HEK293 (cell line): ENCODE measurements around the gene THSD7A.

Experiments
- CTCF ChIA-PET: fragments of 350-600 bp; formaldehyde crosslinking; extraction: SDS; loops from one replicate; lab custom pipeline; 2021; ENCODE audit warnings: antibody characterized with exemption; lab: Yijun Ruan, JAX
- POLR2A ChIA-PET: fragments of 300-600 bp; formaldehyde crosslinking; extraction: SDS; loops from one replicate; lab custom pipeline; 2020; ENCODE audit warnings: antibody characterized with exemption, inconsistent platforms; lab: Yijun Ruan, JAX
- H3K27ac ChIP-seq: fragments of 200-500 bp; sonication (Bioruptor generic); 2 replicates; pipeline ENCODE4 v1.5.1; 2014; ENCODE audit warnings: low read depth, low read length, control low read depth, inconsistent platforms; ENCODE audit errors: extremely low read depth
- H3K36me3 ChIP-seq, 2 experiments: fragments of 200-500 bp in 1 of 2; sonication (Bioruptor generic) in 1 of 2; 1 replicate in 1 of 2; 2 replicates in 1 of 2; pipeline ENCODE4 v1.5.1; 2014 to 2017; ENCODE audit warnings: inconsistent platforms in 2 of 2, low read length in 2 of 2; ENCODE audit not compliant: control insufficient read depth in 2 of 2, insufficient read depth in 1 of 2
- H3K4me1 ChIP-seq: fragments of 200-500 bp; sonication (Bioruptor generic); 2 replicates; pipeline ENCODE4 v1.5.1; 2014; ENCODE audit warnings: mild to moderate bottlenecking, low read length, inconsistent platforms; ENCODE audit not compliant: control insufficient read depth, insufficient read depth
- H3K4me3 ChIP-seq: 2 replicates; pipeline ENCODE4 v1.5.1; 2011; ENCODE audit warnings: low read depth, mild to moderate bottlenecking, control low read depth, low read length, moderate library complexity
- H3K9me3 ChIP-seq: fragments of 200-500 bp; sonication (Bioruptor generic); 2 replicates; pipeline ENCODE4 v1.5.1; 2014; ENCODE audit warnings: low read depth, low read length, inconsistent platforms; ENCODE audit not compliant: control insufficient read depth, insufficient read depth
- FEZF1 ChIP-seq: fragments of 450-650 bp; formaldehyde crosslinking; IDR thresholded peaks from 2 replicates; pipeline ENCODE4 v1.5.1; 2016; ENCODE audit warnings: missing biosample characterization, missing genetic modification characterization
- KLF9 ChIP-seq: fragments of 450-650 bp; formaldehyde crosslinking; IDR thresholded peaks from 2 replicates; pipeline ENCODE4 v1.5.1; 2016; ENCODE audit warnings: missing biosample characterization, missing genetic modification characterization, low read depth
- SALL2 ChIP-seq: fragments of 450-650 bp; formaldehyde crosslinking; IDR thresholded peaks from 2 replicates; pipeline ENCODE4 v1.5.0; 2017; ENCODE audit warnings: missing biosample characterization, mild to moderate bottlenecking, missing genetic modification characterization, borderline replicate concordance
- SETDB1 ChIP-seq: IDR thresholded peaks from one replicate; pipeline ENCODE4 v1.6.1; 2017; ENCODE audit warnings: mild to moderate bottlenecking, low read length, moderate library complexity, mixed read lengths; ENCODE audit not compliant: insufficient read length
- ZNF114 ChIP-seq: fragments of 450-650 bp; formaldehyde crosslinking; IDR thresholded peaks from 2 replicates; pipeline ENCODE4 v1.5.0; 2017; ENCODE audit warnings: missing biosample characterization, missing genetic modification characterization
- ZNF155 ChIP-seq: fragments of 450-650 bp; formaldehyde crosslinking; IDR thresholded peaks from 2 replicates; pipeline ENCODE4 v1.5.1; 2016; ENCODE audit warnings: missing biosample characterization, missing genetic modification characterization
- ZNF2 ChIP-seq: fragments of 450-650 bp; formaldehyde crosslinking; IDR thresholded peaks from 2 replicates; pipeline ENCODE4 v1.5.1; 2016; ENCODE audit warnings: missing biosample characterization, missing genetic modification characterization
- ZNF394 ChIP-seq: fragments of 450-650 bp; formaldehyde crosslinking; IDR thresholded peaks from 2 replicates; pipeline ENCODE4 v1.5.1; 2016; ENCODE audit warnings: missing biosample characterization, missing genetic modification characterization, mild to moderate bottlenecking, moderate library complexity, borderline replicate concordance
- ZNF416 ChIP-seq: fragments of 450-650 bp; formaldehyde crosslinking; IDR thresholded peaks from 2 replicates; pipeline ENCODE4 v1.5.1; 2016; ENCODE audit warnings: missing biosample characterization, missing genetic modification characterization
- ZNF423 ChIP-seq: fragments of 450-650 bp; formaldehyde crosslinking; IDR thresholded peaks from 2 replicates; pipeline ENCODE4 v1.5.1; 2016; ENCODE audit warnings: missing biosample characterization, missing genetic modification characterization
- ZNF514 ChIP-seq: fragments of 450-650 bp; formaldehyde crosslinking; IDR thresholded peaks from 2 replicates; pipeline ENCODE4 v1.5.1; 2016; ENCODE audit warnings: missing biosample characterization, missing genetic modification characterization
- ZNF560 ChIP-seq: fragments of 450-650 bp; formaldehyde crosslinking; IDR thresholded peaks from 2 replicates; pipeline ENCODE4 v1.5.1; 2017; ENCODE audit warnings: missing biosample characterization, missing genetic modification characterization, borderline replicate concordance
- ZNF571 ChIP-seq: fragments of 450-650 bp; formaldehyde crosslinking; IDR thresholded peaks from 2 replicates; pipeline ENCODE4 v1.5.0; 2017; ENCODE audit warnings: missing biosample characterization, missing genetic modification characterization
- ZNF624 ChIP-seq: fragments of 450-650 bp; formaldehyde crosslinking; IDR thresholded peaks from 2 replicates; pipeline ENCODE4 v1.5.1; 2017; ENCODE audit warnings: missing biosample characterization, missing genetic modification characterization
- ZNF747 ChIP-seq: fragments of 450-650 bp; formaldehyde crosslinking; IDR thresholded peaks from 2 replicates; pipeline ENCODE4 v1.5.1; 2016; ENCODE audit warnings: missing biosample characterization, missing genetic modification characterization
- ZNF776 ChIP-seq: fragments of 450-650 bp; formaldehyde crosslinking; IDR thresholded peaks from 2 replicates; pipeline ENCODE4 v1.5.0; 2017; ENCODE audit warnings: missing biosample characterization, missing genetic modification characterization, borderline replicate concordance
- TF ChIP-seq, protein P1 (sequence below): fragments of 450-650 bp; formaldehyde crosslinking; IDR thresholded peaks from 2 replicates; pipeline ENCODE4 v1.5.1; 2016; ENCODE audit warnings: missing biosample characterization, missing genetic modification characterization
- TF ChIP-seq, protein P2 (sequence below): fragments of 450-650 bp; formaldehyde crosslinking; IDR thresholded peaks from 2 replicates; pipeline ENCODE4 v1.5.1; 2016; ENCODE audit warnings: missing biosample characterization, missing genetic modification characterization
- TF ChIP-seq, protein P3 (sequence below): fragments of 450-650 bp; formaldehyde crosslinking; IDR thresholded peaks from 2 replicates; pipeline ENCODE4 v1.5.1; 2017; ENCODE audit warnings: missing biosample characterization, missing genetic modification characterization
- TF ChIP-seq, protein P4 (sequence below): fragments of 450-650 bp; formaldehyde crosslinking; optimal IDR thresholded peaks from 2 replicates; pipeline ENCODE3; 2016; ENCODE audit warnings: missing biosample characterization, mild to moderate bottlenecking, missing genetic modification characterization
- TF ChIP-seq, protein P5 (sequence below): fragments of 450-650 bp; formaldehyde crosslinking; IDR thresholded peaks from 2 replicates; pipeline ENCODE4 v1.5.1; 2017; ENCODE audit warnings: missing biosample characterization, missing genetic modification characterization
- TF ChIP-seq, protein P6 (sequence below): fragments of 450-650 bp; formaldehyde crosslinking; IDR thresholded peaks from 2 replicates; pipeline ENCODE4 v1.5.1; 2016; ENCODE audit warnings: missing biosample characterization, missing genetic modification characterization

Gene THSD7A

DNA sequence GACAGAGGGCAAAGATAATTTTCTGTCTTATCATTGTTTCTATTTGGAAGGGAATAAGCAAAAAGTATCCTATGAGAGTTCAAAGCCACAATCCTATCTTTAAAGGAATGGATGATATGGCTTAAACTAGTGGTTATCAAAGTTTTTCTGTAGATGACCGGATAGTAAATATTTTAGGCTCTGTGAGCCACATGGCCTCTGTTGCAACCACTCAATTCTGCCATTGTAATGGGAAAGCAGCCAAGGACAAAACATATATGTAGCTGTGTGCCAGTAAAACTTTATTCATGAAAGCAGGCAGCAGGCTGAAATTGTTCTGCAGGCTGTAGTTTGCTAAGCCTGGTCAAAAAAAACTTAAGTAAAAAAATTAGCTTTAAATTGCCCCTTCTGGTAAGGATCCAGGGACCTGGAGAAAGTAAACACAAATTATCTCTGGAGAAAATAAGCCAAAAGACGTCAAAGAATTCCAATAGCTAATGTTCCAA lies 73.3 kb downstream of the THSD7A start:
- CTCF ChIA-PET, result interaction anchor here (0.7 kb wide), 1 partner anchor 980 kb away, joined by 5 read pairs; no protein-coding TSS in a partner anchor
- no peak overlapping the region for H3K27ac ChIP-seq
- no peaks in the 10 kb centered on the region for H3K9me3 ChIP-seq
- POLR2A ChIA-PET, result no interaction called here
- 0 out of 2 replicates have a peak, but pooled peaks have one; percentile 14 for TF ChIP-seq FEZF1
- no peak for TF ChIP-seq KLF9
- TF ChIP-seq, all 188 proteins: peak for 1
- no peak overlapping the region for H3K4me3 ChIP-seq
- H3K36me3 ChIP-seq, result no peaks in the 10 kb centered on the region
- H3K4me1 ChIP-seq, result peaks cover 7% of the 10 kb centered on the region

DNA sequence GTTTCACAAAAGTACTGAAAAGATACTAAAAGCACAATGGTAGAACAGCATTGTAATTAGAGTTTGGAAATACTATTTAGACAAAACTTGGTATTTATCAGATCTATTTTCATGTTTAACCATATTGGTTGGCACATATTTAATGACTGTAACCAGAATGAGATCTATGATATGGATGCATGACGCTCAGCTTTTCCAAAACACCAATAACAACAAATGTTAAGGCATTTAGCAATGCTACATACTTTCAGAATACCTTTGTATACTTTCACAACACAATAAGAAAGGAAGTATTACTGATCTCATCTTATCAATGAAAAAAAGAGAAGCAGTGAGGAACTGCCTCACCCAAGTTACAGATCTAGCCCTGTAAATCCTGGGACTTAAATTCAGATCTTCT lies 74.8 kb downstream of the THSD7A start:
- ChIA-PET CTCF (no interaction called here), POLR2A (no interaction called here)
- Histone ChIP-seq H3K4me3 (no peak overlapping the region), H3K27ac (no peak overlapping the region), H3K36me3 (no peaks in the 10 kb centered on the region), H3K4me1 (peaks cover 7% of the 10 kb centered on the region), H3K9me3 (no peaks in the 10 kb centered on the region)
- TF ChIP-seq, protein P1, sequence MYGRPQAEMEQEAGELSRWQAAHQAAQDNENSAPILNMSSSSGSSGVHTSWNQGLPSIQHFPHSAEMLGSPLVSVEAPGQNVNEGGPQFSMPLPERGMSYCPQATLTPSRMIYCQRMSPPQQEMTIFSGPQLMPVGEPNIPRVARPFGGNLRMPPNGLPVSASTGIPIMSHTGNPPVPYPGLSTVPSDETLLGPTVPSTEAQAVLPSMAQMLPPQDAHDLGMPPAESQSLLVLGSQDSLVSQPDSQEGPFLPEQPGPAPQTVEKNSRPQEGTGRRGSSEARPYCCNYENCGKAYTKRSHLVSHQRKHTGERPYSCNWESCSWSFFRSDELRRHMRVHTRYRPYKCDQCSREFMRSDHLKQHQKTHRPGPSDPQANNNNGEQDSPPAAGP (tag by site-specific recombination), result no peak
- TF ChIP-seq ZNF416 (tag by site-specific recombination) (no peak), ZNF394 (tag by site-specific recombination) (no peak), ZNF560 (tag by site-specific recombination) (no peak), ZNF514 (tag by site-specific recombination) (no peak), SALL2 (tag by site-specific recombination) (no peak), ZNF114 (no peak), ZNF423 (tag by site-specific recombination) (no peak), ZNF747 (tag by site-specific recombination) (no peak), ZNF2 (tag by site-specific recombination) (no peak), ZNF155 (tag by site-specific recombination) (no peak)
- TF ChIP-seq, protein P2, sequence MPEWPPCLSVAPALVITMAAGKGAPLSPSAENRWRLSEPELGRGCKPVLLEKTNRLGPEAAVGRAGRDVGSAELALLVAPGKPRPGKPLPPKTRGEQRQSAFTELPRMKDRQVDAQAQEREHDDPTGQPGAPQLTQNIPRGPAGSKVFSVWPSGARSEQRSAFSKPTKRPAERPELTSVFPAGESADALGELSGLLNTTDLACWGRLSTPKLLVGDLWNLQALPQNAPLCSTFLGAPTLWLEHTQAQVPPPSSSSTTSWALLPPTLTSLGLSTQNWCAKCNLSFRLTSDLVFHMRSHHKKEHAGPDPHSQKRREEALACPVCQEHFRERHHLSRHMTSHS, result no peak
- TF ChIP-seq, protein P3, sequence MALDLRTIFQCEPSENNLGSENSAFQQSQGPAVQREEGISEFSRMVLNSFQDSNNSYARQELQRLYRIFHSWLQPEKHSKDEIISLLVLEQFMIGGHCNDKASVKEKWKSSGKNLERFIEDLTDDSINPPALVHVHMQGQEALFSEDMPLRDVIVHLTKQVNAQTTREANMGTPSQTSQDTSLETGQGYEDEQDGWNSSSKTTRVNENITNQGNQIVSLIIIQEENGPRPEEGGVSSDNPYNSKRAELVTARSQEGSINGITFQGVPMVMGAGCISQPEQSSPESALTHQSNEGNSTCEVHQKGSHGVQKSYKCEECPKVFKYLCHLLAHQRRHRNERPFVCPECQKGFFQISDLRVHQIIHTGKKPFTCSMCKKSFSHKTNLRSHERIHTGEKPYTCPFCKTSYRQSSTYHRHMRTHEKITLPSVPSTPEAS (tag by site-specific recombination), result no peak
- TF ChIP-seq, protein P4, sequence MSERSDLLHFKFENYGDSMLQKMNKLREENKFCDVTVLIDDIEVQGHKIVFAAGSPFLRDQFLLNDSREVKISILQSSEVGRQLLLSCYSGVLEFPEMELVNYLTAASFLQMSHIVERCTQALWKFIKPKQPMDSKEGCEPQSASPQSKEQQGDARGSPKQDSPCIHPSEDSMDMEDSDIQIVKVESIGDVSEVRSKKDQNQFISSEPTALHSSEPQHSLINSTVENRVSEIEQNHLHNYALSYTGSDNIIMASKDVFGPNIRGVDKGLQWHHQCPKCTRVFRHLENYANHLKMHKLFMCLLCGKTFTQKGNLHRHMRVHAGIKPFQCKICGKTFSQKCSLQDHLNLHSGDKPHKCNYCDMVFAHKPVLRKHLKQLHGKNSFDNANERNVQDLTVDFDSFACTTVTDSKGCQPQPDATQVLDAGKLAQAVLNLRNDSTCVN (tag by site-specific recombination), result no peak

DNA sequence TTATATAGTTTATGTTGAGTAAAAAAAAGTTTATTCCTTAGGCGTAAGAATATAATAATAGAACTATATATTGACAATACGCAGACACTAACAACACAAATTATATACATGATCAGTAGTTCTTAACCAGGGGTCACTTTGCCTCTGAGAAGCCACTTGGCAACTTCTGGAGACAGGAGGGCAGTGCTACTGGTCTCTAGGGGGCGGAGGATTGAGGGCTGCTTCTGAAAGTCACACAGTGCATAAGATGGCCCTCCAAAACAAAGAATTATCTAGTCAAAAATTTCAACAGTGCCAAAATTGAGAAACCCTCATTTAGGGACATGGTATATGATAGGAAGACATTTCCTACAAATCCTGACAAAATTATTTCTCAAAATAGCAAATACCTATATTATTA lies 77.1 kb downstream of the THSD7A start:
- Histone ChIP-seq H3K4me3 (no peak overlapping the region), H3K4me1 (peaks cover 7% of the 10 kb centered on the region), H3K9me3 (no peaks in the 10 kb centered on the region), H3K36me3 (no peaks in the 10 kb centered on the region), H3K27ac (no peak overlapping the region)
- CTCF ChIA-PET, result no interaction called here
- TF ChIP-seq, protein P1 (tag by site-specific recombination), result no peak
- no peak for TF ChIP-seq ZNF571 (tag by site-specific recombination)
- TF ChIP-seq, protein P5, sequence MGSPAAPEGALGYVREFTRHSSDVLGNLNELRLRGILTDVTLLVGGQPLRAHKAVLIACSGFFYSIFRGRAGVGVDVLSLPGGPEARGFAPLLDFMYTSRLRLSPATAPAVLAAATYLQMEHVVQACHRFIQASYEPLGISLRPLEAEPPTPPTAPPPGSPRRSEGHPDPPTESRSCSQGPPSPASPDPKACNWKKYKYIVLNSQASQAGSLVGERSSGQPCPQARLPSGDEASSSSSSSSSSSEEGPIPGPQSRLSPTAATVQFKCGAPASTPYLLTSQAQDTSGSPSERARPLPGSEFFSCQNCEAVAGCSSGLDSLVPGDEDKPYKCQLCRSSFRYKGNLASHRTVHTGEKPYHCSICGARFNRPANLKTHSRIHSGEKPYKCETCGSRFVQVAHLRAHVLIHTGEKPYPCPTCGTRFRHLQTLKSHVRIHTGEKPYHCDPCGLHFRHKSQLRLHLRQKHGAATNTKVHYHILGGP (tag by site-specific recombination), result no peak
- TF ChIP-seq, protein P6, sequence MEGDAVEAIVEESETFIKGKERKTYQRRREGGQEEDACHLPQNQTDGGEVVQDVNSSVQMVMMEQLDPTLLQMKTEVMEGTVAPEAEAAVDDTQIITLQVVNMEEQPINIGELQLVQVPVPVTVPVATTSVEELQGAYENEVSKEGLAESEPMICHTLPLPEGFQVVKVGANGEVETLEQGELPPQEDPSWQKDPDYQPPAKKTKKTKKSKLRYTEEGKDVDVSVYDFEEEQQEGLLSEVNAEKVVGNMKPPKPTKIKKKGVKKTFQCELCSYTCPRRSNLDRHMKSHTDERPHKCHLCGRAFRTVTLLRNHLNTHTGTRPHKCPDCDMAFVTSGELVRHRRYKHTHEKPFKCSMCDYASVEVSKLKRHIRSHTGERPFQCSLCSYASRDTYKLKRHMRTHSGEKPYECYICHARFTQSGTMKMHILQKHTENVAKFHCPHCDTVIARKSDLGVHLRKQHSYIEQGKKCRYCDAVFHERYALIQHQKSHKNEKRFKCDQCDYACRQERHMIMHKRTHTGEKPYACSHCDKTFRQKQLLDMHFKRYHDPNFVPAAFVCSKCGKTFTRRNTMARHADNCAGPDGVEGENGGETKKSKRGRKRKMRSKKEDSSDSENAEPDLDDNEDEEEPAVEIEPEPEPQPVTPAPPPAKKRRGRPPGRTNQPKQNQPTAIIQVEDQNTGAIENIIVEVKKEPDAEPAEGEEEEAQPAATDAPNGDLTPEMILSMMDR, result no peak
- TF ChIP-seq ZNF624 (tag by site-specific recombination), result no peak
- no peak for TF ChIP-seq SETDB1
- no peak for TF ChIP-seq ZNF776 (tag by site-specific recombination)
- POLR2A ChIA-PET, result no interaction called here
